GM23338 (cell line): ENCODE results near the gene DSG2. TPM values are rescaled to one million over a fixed set of nuclear protein-coding genes. Genes with fewer than 3 reads are reported as not detected.

Source experiments
- ATAC-seq: fragments of 200-7000 bp; cut with Tn5 transposase; 3 replicates; pipeline ENCODE4 v1.9.1; 2020
- DNase-seq: peaks from one replicate; pipeline ENCODE4 v3.0.0-alpha.2; 2015; ENCODE audit warnings: low spot score
- H2AFZ ChIP-seq: fragments of 200-600 bp; sonication (generic); 2 replicates; pipeline ENCODE4 v1.8.0; 2016; ENCODE audit warnings: antibody characterized with exemption, mild to moderate bottlenecking, moderate library complexity
- H3F3A ChIP-seq: fragments of 200-600 bp; sonication (generic); replicated peaks from 2 replicates; pipeline ENCODE4 v1.8.0; 2017; ENCODE audit warnings: antibody characterized with exemption, mixed run types, low read depth
- H3K27ac ChIP-seq: fragments of 200-600 bp; sonication (generic); 2 replicates; pipeline ENCODE4 v1.6.1; 2016; ENCODE audit warnings: low read depth
- H3K27me3 ChIP-seq: fragments of 200-600 bp; sonication (generic); 2 replicates; pipeline ENCODE4 v1.8.0; 2016; ENCODE audit warnings: mild to moderate bottlenecking, mixed run types, moderate library complexity; ENCODE audit not compliant: insufficient read depth
- H3K36me3 ChIP-seq: fragments of 200-600 bp; sonication (generic); 2 replicates; pipeline ENCODE4 v1.8.0; 2016; ENCODE audit warnings: mild to moderate bottlenecking; ENCODE audit not compliant: insufficient read depth
- H3K4me1 ChIP-seq: fragments of 200-600 bp; sonication (generic); 2 replicates; pipeline ENCODE4 v1.8.0; 2016; ENCODE audit warnings: mild to moderate bottlenecking, moderate library complexity; ENCODE audit not compliant: insufficient read depth
- H3K4me2 ChIP-seq: fragments of 200-600 bp; sonication (generic); 2 replicates; pipeline ENCODE4 v1.7.1; 2017; ENCODE audit warnings: mixed run types
- H3K4me3 ChIP-seq: fragments of 200-600 bp; sonication (generic); 2 replicates; pipeline ENCODE4 v1.6.1; 2016; ENCODE audit warnings: mixed run types
- H3K79me2 ChIP-seq: fragments of 200-600 bp; sonication (generic); replicated peaks from 2 replicates; pipeline ENCODE4 v1.8.0; 2017; ENCODE audit warnings: mild to moderate bottlenecking; ENCODE audit not compliant: insufficient read depth
- H3K9me2 ChIP-seq: fragments of 200-600 bp; sonication (generic); 2 replicates; pipeline ENCODE4 v1.8.0; 2017; ENCODE audit not compliant: insufficient read depth
- H4K20me1 ChIP-seq: fragments of 200-600 bp; sonication (generic); replicated peaks from 2 replicates; pipeline ENCODE4 v1.8.0; 2017; ENCODE audit warnings: mild to moderate bottlenecking; ENCODE audit not compliant: insufficient read depth
- H3K27ac Mint-ChIP-seq: 2 replicates; pipeline ENCODE4 v1.8.0; 2020; ENCODE audit warnings: inconsistent platforms, mild to moderate bottlenecking, moderate library complexity, mixed read lengths
- H3K27me3 Mint-ChIP-seq: 3 replicates; pipeline ENCODE4 v1.8.0; 2022; ENCODE audit warnings: low read depth, mild to moderate bottlenecking, moderate library complexity, mixed read lengths, inconsistent platforms; ENCODE audit not compliant: insufficient read depth, poor library complexity
- H3K36me3 Mint-ChIP-seq: 3 replicates; pipeline ENCODE4 v1.8.0; 2021; ENCODE audit warnings: low read depth, mild to moderate bottlenecking, inconsistent platforms, moderate library complexity, mixed read lengths
- H3K4me1 Mint-ChIP-seq: 3 replicates; pipeline ENCODE4 v1.8.0; 2020; ENCODE audit warnings: mild to moderate bottlenecking, inconsistent platforms, mixed read lengths
- H3K4me3 Mint-ChIP-seq: 3 replicates; pipeline ENCODE4 v1.8.0; 2021; ENCODE audit warnings: moderate library complexity, mild to moderate bottlenecking, inconsistent platforms, mixed read lengths
- H3K9me3 Mint-ChIP-seq: 3 replicates; pipeline ENCODE4 v1.8.0; 2020; ENCODE audit warnings: moderate library complexity, mild to moderate bottlenecking, inconsistent platforms, mixed read lengths
- CTCF ChIP-seq, 2 experiments: fragments of 200-600 bp in 1 of 2; sonication (generic) in 1 of 2; conservative IDR thresholded peaks; 2 replicates each; pipeline versions ENCODE4 v1.5.1 to v1.6.1; 2016 to 2017; ENCODE audit warnings: antibody characterized with exemption in 2 of 2, low read depth in 2 of 2, mild to moderate bottlenecking in 2 of 2, moderate library complexity in 1 of 2
- EZH2 ChIP-seq: fragments of 200-600 bp; sonication (generic); IDR thresholded peaks from one replicate; pipeline ENCODE4 v1.8.0; 2017; ENCODE audit warnings: antibody characterized with exemption, mild to moderate bottlenecking, low read depth; ENCODE audit not compliant: unreplicated experiment
- STAT1 ChIP-seq: IDR thresholded peaks from one replicate; pipeline ENCODE4 v1.6.1; 2016; ENCODE audit warnings: antibody characterized with exemption; ENCODE audit not compliant: unreplicated experiment
- ZNF462 ChIP-seq: fragments of 250-450 bp; sonication (Bioruptor Pico); IDR thresholded peaks from 2 replicates; pipeline ENCODE4 v1.5.0; 2020; ENCODE audit warnings: mild to moderate bottlenecking, moderate library complexity
- polyA plus RNA-seq: library from polyadenylated mRNA; unstranded; fragments of >200 nt; fragmentation: Nextera tagmentation; extraction: Ambion mirVana; gene quantifications from 2 replicates; pipeline ENCODE4 v1.2.1, GENCODE V29; 2016
- total RNA-seq: library from RNA; depleted of rRNA; stranded (reverse); fragments of >200 nt; shearing (Covaris generic); gene quantifications from 2 replicates; pipeline ENCODE4 v1.2.3, GENCODE V29; 2014

DSG2 gene
- total and polyA plus RNA-seq, 2 experiments from 2014 or later = 44.7 to 144 TPM

GRCh38 chr18:31563778-31564177 is 65.8 kb downstream of the DSG2 start:
- no peaks in the 10 kb centered on the region for H4K20me1 ChIP-seq
- H3F3A ChIP-seq = no peaks in the 10 kb centered on the region
- H2AFZ ChIP-seq = no peak overlapping the region
- no peak for DNase-seq
- no peak overlapping the region for H3K4me2 ChIP-seq
- no peaks in the 10 kb centered on the region for H3K4me1 ChIP-seq
- H3K4me1 Mint-ChIP-seq = no peaks in the 10 kb centered on the region; the same call in 2 of the 3 replicates
- H3K9me3 Mint-ChIP-seq = no peaks in the 10 kb centered on the region
- H3K27me3 Mint-ChIP-seq = peaks cover 5% of the 10 kb centered on the region
- ATAC-seq = no peak
- H3K36me3 ChIP-seq = no peaks in the 10 kb centered on the region
- H3K9me2 ChIP-seq = no peaks in the 10 kb centered on the region
- no peaks in the 10 kb centered on the region for H3K79me2 ChIP-seq
- no peaks in the 10 kb centered on the region for H3K27me3 ChIP-seq
- no peak overlapping the region for H3K27ac Mint-ChIP-seq
- no peak overlapping the region for H3K4me3 Mint-ChIP-seq
- TF ChIP-seq CTCF (conservative IDR thresholded peaks at IDR 0.05; ENCODE audit: low read depth in 2 of 2) = peak in 1 of 2 experiments; percentile 31; a peak in 2 of 4 replicates
- no peak for TF ChIP-seq STAT1
- no peak overlapping the region for H3K27ac ChIP-seq
- H3K4me3 ChIP-seq = no peak overlapping the region
- H3K36me3 Mint-ChIP-seq = no peaks in the 10 kb centered on the region

- Mint-ChIP-seq H3K4me3 (no peak overlapping the region), H3K36me3 (no peaks in the 10 kb centered on the region), H3K9me3 (no peaks in the 10 kb centered on the region), H3K27me3 (peaks cover 5% of the 10 kb centered on the region), H3K4me1 (no peaks in the 10 kb centered on the region; the same call in 2 of the 3 replicates), H3K27ac (no peak overlapping the region)
- Histone ChIP-seq H3K4me1 (no peaks in the 10 kb centered on the region), H3F3A (no peaks in the 10 kb centered on the region), H2AFZ (no peak overlapping the region), H4K20me1 (no peaks in the 10 kb centered on the region), H3K4me2 (no peak overlapping the region), H3K79me2 (no peaks in the 10 kb centered on the region), H3K4me3 (no peak overlapping the region), H3K27me3 (no peaks in the 10 kb centered on the region), H3K9me2 (no peaks in the 10 kb centered on the region), H3K36me3 (no peaks in the 10 kb centered on the region), H3K27ac (no peak overlapping the region)
- TF ChIP-seq EZH2 = no peak
- no peak for TF ChIP-seq ZNF462 (CRISPR knock-in tag)
- TF ChIP-seq CTCF (conservative IDR thresholded peaks at IDR 0.05; ENCODE audit: low read depth in 2 of 2) = no peak
- no peak for ATAC-seq
- no peak for DNase-seq
Measured at GRCh38 chr18:31565345-31565744, 67.4 kb downstream of the DSG2 start.
